GM12864 (cell line): ENCODE data around the gene LDLRAD4.

Experiments used
- DNase-seq: peaks from one replicate; pipeline ENCODE4 v3.0.0-alpha.2; 2011; ENCODE audit warnings: low read depth
- H3K4me3 ChIP-seq: 2 replicates; pipeline ENCODE4 v1.5.1; 2011; ENCODE audit warnings: mild to moderate bottlenecking, low read depth, low read length, control low read depth
- TF ChIP-seq, protein P1 (sequence below): IDR thresholded peaks from 2 replicates; pipeline ENCODE4 v1.5.1; 2011; ENCODE audit warnings: low read depth, mild to moderate bottlenecking, moderate library complexity, low read length, control low read depth, inconsistent platforms; ENCODE audit errors: missing control alignments

The LDLRAD4 gene

DNA sequence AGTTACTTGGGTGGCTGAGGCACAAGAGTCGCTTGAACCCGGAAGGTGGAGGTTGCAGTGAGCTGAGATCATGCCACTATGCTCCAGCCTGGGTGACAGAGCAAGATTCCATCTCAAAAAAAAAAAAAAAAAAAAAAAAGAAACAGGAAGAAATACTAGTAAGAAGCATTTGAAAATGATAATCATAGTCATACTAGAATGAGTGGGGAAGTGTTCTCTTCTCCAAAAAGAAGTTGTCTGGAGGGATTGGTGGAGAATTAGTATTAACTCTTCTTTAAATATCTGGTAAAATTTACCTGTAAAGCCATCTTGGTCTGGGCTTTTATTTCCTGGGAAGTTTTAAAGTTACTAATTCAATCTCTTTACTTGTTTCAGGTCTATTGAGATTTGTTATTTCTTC is 376.0 kb downstream of the LDLRAD4 start:
- TF ChIP-seq, protein P1, sequence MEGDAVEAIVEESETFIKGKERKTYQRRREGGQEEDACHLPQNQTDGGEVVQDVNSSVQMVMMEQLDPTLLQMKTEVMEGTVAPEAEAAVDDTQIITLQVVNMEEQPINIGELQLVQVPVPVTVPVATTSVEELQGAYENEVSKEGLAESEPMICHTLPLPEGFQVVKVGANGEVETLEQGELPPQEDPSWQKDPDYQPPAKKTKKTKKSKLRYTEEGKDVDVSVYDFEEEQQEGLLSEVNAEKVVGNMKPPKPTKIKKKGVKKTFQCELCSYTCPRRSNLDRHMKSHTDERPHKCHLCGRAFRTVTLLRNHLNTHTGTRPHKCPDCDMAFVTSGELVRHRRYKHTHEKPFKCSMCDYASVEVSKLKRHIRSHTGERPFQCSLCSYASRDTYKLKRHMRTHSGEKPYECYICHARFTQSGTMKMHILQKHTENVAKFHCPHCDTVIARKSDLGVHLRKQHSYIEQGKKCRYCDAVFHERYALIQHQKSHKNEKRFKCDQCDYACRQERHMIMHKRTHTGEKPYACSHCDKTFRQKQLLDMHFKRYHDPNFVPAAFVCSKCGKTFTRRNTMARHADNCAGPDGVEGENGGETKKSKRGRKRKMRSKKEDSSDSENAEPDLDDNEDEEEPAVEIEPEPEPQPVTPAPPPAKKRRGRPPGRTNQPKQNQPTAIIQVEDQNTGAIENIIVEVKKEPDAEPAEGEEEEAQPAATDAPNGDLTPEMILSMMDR: no peak
- DNase-seq: no peak
- no peak overlapping the region for H3K4me3 ChIP-seq

DNA sequence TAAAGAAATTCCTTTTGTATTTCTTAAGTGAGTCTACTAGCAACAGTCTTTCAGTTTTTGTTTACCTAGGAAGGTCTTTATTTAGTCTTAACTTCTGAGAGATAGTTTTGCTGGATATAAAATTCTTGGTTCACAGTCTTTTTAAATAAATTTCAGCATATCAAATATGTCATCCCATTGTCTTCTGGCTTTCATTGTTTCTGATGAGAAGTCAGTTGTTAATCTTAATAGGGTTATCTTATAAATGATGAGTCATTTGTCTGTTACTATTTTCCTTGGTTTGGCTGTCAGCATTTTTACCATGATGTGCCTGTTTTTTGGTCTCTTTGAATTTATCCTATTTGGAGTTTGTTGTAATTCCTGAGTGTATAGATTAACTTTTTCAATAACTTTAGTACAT is 378.5 kb downstream of the LDLRAD4 start:
- TF ChIP-seq, protein P1: no peak
- DNase-seq: no peak
- H3K4me3 ChIP-seq: no peak overlapping the region

- H3K4me3 ChIP-seq: no peak overlapping the region
- TF ChIP-seq, protein P1: no peak
- DNase-seq: no peak
Observed at GRCh38 chr18:13598591-13598990, 380.0 kb downstream of the LDLRAD4 start.

GRCh38 chr18:13599031-13599430 is 380.5 kb downstream of the LDLRAD4 start:
- no peak for DNase-seq
- H3K4me3 ChIP-seq: no peak overlapping the region
- TF ChIP-seq, protein P1: no peak

GRCh38 chr18:13603304-13604019 is 384.9 kb downstream of the LDLRAD4 start:
- DNase-seq: no peak
- TF ChIP-seq, protein P1: no peak
- no peak overlapping the region for H3K4me3 ChIP-seq

DNA sequence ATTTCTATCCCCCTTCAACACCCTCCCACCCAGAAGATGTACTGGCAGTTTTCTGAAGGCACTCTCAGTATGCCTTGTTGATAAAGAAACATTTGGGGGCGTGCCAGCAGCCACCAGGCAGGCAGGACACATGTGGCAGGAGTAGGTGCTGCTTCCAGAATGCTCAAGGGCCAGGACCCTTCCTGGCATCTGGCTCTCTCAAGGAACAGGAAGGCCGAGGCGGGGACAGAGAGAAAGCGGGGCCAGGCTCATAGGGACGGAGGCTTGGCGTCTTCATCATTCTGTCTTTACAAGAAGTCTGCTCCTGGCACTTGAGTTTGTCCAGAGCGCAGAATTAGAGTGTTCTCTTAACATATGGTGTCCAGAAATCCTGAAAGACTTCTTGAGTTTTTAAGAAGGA is 386.2 kb downstream of the LDLRAD4 start:
- DNase-seq: no peak
- TF ChIP-seq, protein P1: no peak
- H3K4me3 ChIP-seq: no peak overlapping the region

- H3K4me3 ChIP-seq: no peak overlapping the region
- TF ChIP-seq, protein P1: peak; percentile 14
- no peak for DNase-seq
Observed at GRCh38 chr18:13605477-13605876, 386.9 kb downstream of the LDLRAD4 start.
